CD14-positive monocyte (primary cell): ENCODE measurements around the gene OPN1SW. TPM values are rescaled to one million over a fixed set of nuclear protein-coding genes. Genes with fewer than 3 reads are reported as not detected.
A peak's percentile ranks its signal among the peaks of the same experiment; 100 is the strongest.

Experiments
- DNase-seq, 3 donors: peaks; one replicate each; pipeline ENCODE4 v3.0.0-alpha.2; 2011 to 2022
- H2AFZ ChIP-seq: 2 replicates; pipeline ENCODE4 v1.6.0; 2012; ENCODE audit warnings: mild to moderate bottlenecking, low read depth, low read length, inconsistent platforms; ENCODE audit not compliant: insufficient read depth, poor library complexity, severe bottlenecking
- H3K27ac ChIP-seq, 2 donors: 1 replicate in 1 of 2; 2 replicates in 1 of 2; pipeline ENCODE4 v1.5.1; 2012 to 2013; ENCODE audit warnings: low read length in 2 of 2, control low read depth in 1 of 2, inconsistent platforms in 1 of 2, low read depth in 1 of 2, mild to moderate bottlenecking in 1 of 2
- H3K27me3 ChIP-seq, 2 donors: one replicate each; pipeline versions ENCODE4 v1.6.0 to v1.6.1; 2011 to 2013; ENCODE audit warnings: low read length in 2 of 2; ENCODE audit not compliant: control insufficient read depth in 2 of 2, insufficient read depth in 2 of 2
- H3K36me3 ChIP-seq, 2 donors: replicated peaks in 1 of 2; 1 replicate in 1 of 2; 2 replicates in 1 of 2; pipeline versions ENCODE4 v1.5.1 to v1.6.1; 2012 to 2013; ENCODE audit warnings: low read length in 2 of 2, control low read depth in 1 of 2, inconsistent platforms in 1 of 2, mild to moderate bottlenecking in 1 of 2; ENCODE audit not compliant: insufficient read depth in 2 of 2, control insufficient read depth in 1 of 2
- H3K4me1 ChIP-seq, 2 donors: 1 replicate in 1 of 2; 2 replicates in 1 of 2; pipeline versions ENCODE4 v1.5.1 to v1.6.1; 2012 to 2013; ENCODE audit warnings: low read length in 2 of 2, control low read depth in 1 of 2, inconsistent platforms in 1 of 2, mild to moderate bottlenecking in 1 of 2, moderate library complexity in 1 of 2; ENCODE audit not compliant: insufficient read depth in 2 of 2, control insufficient read depth in 1 of 2
- H3K4me2 ChIP-seq: replicated peaks from 2 replicates; pipeline ENCODE3; 2012; ENCODE audit warnings: low read length, moderate library complexity, mild to moderate bottlenecking; ENCODE audit not compliant: poor library complexity, severe bottlenecking; ENCODE audit errors: extremely low read depth
- H3K4me3 ChIP-seq, 3 experiments: fragments of 200-600 bp in 1 of 3; sonication (generic) in 1 of 3; replicated peaks in 1 of 3; 1 replicate in 2 of 3; 2 replicates in 1 of 3; pipeline ENCODE4 v1.5.1; 2011 to 2013; ENCODE audit warnings: low read length in 3 of 3, mild to moderate bottlenecking in 3 of 3, control low read depth in 2 of 3, low read depth in 2 of 3, inconsistent platforms in 1 of 3, moderate library complexity in 1 of 3
- H3K79me2 ChIP-seq: 2 replicates; pipeline ENCODE4 v1.6.0; 2012; ENCODE audit warnings: mild to moderate bottlenecking, control low read depth, inconsistent platforms, low read length, moderate library complexity; ENCODE audit not compliant: insufficient read depth
- H3K9ac ChIP-seq: 2 replicates; pipeline ENCODE4 v1.6.0; 2017; ENCODE audit warnings: low read length, mild to moderate bottlenecking; ENCODE audit not compliant: insufficient read depth, poor library complexity, severe bottlenecking
- H3K9me3 ChIP-seq, 2 donors: replicated peaks in 1 of 2; 1 replicate in 1 of 2; 2 replicates in 1 of 2; pipeline versions ENCODE4 v1.5.1 to v1.6.1; 2012 to 2013; ENCODE audit warnings: low read length in 2 of 2, control low read depth in 1 of 2; ENCODE audit not compliant: control insufficient read depth in 1 of 2, insufficient read depth in 1 of 2
- H4K20me1 ChIP-seq: 2 replicates; pipeline ENCODE4 v1.6.0; 2012; ENCODE audit warnings: mild to moderate bottlenecking, low read length, control low read depth, moderate library complexity; ENCODE audit not compliant: insufficient read depth
- H3K27ac Mint-ChIP-seq, 7 donors: one replicate each; pipeline ENCODE4 v1.8.0; 2020; ENCODE audit warnings: mild to moderate bottlenecking in 7 of 7, mixed read lengths in 7 of 7, moderate library complexity in 6 of 7, inconsistent platforms in 2 of 7
- H3K27me3 Mint-ChIP-seq, 3 donors: one replicate each; pipeline ENCODE4 v1.8.0; 2021 to 2022; ENCODE audit warnings: low read depth in 3 of 3, mild to moderate bottlenecking in 3 of 3, mixed read lengths in 3 of 3, moderate library complexity in 3 of 3, inconsistent platforms in 1 of 3
- H3K36me3 Mint-ChIP-seq, 2 donors: one replicate each; pipeline ENCODE4 v1.8.0; 2020; ENCODE audit warnings: mixed read lengths in 2 of 2, inconsistent platforms in 1 of 2, mild to moderate bottlenecking in 1 of 2
- H3K4me1 Mint-ChIP-seq: one replicate; pipeline ENCODE4 v1.8.0; 2020; ENCODE audit warnings: mild to moderate bottlenecking, mixed read lengths
- H3K4me3 Mint-ChIP-seq, 2 donors: one replicate each; pipeline ENCODE4 v1.8.0; 2020; ENCODE audit warnings: mild to moderate bottlenecking in 2 of 2, mixed read lengths in 2 of 2, moderate library complexity in 1 of 2
- H3K9me3 Mint-ChIP-seq, 7 donors: one replicate each; pipeline ENCODE4 v1.8.0; 2020 to 2022; ENCODE audit warnings: mixed read lengths in 7 of 7, mild to moderate bottlenecking in 6 of 7, moderate library complexity in 6 of 7, inconsistent platforms in 2 of 7
- CTCF ChIP-seq: fragments of 200-600 bp; IDR thresholded peaks from one replicate; pipeline ENCODE4 v1.8.0; 2022; ENCODE audit warnings: antibody characterized with exemption, mild to moderate bottlenecking
- WGBS: methylation state at CpG from one replicate; pipeline ENCODE4 v1.1.5; 2013; ENCODE audit warnings: missing lambda C conversion rate; ENCODE audit not compliant: insufficient coverage; 5-methylcytosine and 5-hydroxymethylcytosine counted together
- intact Hi-C, 2 donors: fragments of 100-400 bp; cut with micrococcal nuclease; formaldehyde crosslinking; loops; one replicate each; pipeline versions ENCODE4 v1.15.0 to v1.15.1; 2023
- polyA plus RNA-seq, 3 donors: library from polyadenylated mRNA; depleted of rRNA in 1 of 3; unstranded in 2 of 3; stranded (reverse) in 1 of 3; fragments of 300-500 nt in 2 of 3; fragments of >200 nt in 1 of 3; fragmentation: Illumina TruSeq in 2 of 3; gene quantifications; 1 replicate in 2 of 3; 2 replicates in 1 of 3; pipeline ENCODE4 v1.2.3, GENCODE V29; 2012 to 2021

OPN1SW gene
- polyA plus RNA-seq, 3 donors: not detected

- DNase-seq: peak in 1 of 3 donors; percentile 19
- no peak overlapping the region for H3K4me2 ChIP-seq
- intact Hi-C loops: no loop called here
- Mint-ChIP-seq H3K36me3 (peaks cover 65 to 84% of the 10 kb centered on the region in 2 donors), H3K9me3 (no peaks in the 10 kb centered on the region), H3K4me1 (no peaks in the 10 kb centered on the region), H3K4me3 (no peak overlapping the region), H3K27me3 (no peaks in the 10 kb centered on the region), H3K27ac (no peak overlapping the region)
- H3K9me3 ChIP-seq: no peaks in the 10 kb centered on the region
- no peak overlapping the region for H3K4me3 ChIP-seq
- no peaks in the 10 kb centered on the region for H4K20me1 ChIP-seq
- no peak overlapping the region for H2AFZ ChIP-seq
- H3K4me1 ChIP-seq: no peaks in the 10 kb centered on the region
- H3K79me2 ChIP-seq: no peaks in the 10 kb centered on the region
- no peak overlapping the region for H3K9ac ChIP-seq
- peaks cover 75 to 95% of the 10 kb centered on the region in 2 donors for H3K36me3 ChIP-seq
- no peaks in the 10 kb centered on the region for H3K27me3 ChIP-seq
- TF ChIP-seq CTCF: no peak
- H3K27ac ChIP-seq: no peak overlapping the region
Measured at GRCh38 chr7:128759242-128759641, 16.4 kb downstream of the OPN1SW start.

- WGBS: 100% methylated on average over 1 of the region's 1 CpG
- peaks cover 75 to 95% of the 10 kb centered on the region in 2 donors for H3K36me3 ChIP-seq
- H3K9me3 ChIP-seq: no peaks in the 10 kb centered on the region
- no peak overlapping the region for H3K9ac ChIP-seq
- no peak overlapping the region for H2AFZ ChIP-seq
- no peaks in the 10 kb centered on the region for H4K20me1 ChIP-seq
- no peak for TF ChIP-seq CTCF
- no peak overlapping the region for H3K4me2 ChIP-seq
- peaks cover 66 to 84% of the 10 kb centered on the region in 2 donors for H3K36me3 Mint-ChIP-seq
- no peaks in the 10 kb centered on the region for H3K27me3 ChIP-seq
- DNase-seq: no peak
- H3K27ac ChIP-seq: no peak overlapping the region
- H3K4me3 Mint-ChIP-seq: no peak overlapping the region
- H3K4me1 ChIP-seq: no peaks in the 10 kb centered on the region
- no peaks in the 10 kb centered on the region for H3K27me3 Mint-ChIP-seq
- intact Hi-C loops: no loop called here
- H3K27ac Mint-ChIP-seq: no peak overlapping the region
- H3K4me3 ChIP-seq: no peak overlapping the region
- H3K9me3 Mint-ChIP-seq: no peaks in the 10 kb centered on the region
- no peaks in the 10 kb centered on the region for H3K79me2 ChIP-seq
- H3K4me1 Mint-ChIP-seq: no peaks in the 10 kb centered on the region
Measured at GRCh38 chr7:128758553-128758952, 17.0 kb downstream of the OPN1SW start.
